GM12891 (cell line): ENCODE results near the gene IGF2.

Source experiments
- POLR2A ChIP-seq: IDR thresholded peaks from 2 replicates; pipeline ENCODE4 v1.6.1; 2011; ENCODE audit warnings: low read depth, low read length, control low read depth
- POLR2AphosphoS5 ChIP-seq: IDR thresholded peaks from 2 replicates; pipeline ENCODE4 v1.6.1; 2011; ENCODE audit warnings: low read depth, low read length, control low read depth
- SPI1 ChIP-seq: IDR thresholded peaks from 2 replicates; pipeline ENCODE4 v1.6.1; 2011; ENCODE audit warnings: low read depth, low read length, control low read depth

DNA sequence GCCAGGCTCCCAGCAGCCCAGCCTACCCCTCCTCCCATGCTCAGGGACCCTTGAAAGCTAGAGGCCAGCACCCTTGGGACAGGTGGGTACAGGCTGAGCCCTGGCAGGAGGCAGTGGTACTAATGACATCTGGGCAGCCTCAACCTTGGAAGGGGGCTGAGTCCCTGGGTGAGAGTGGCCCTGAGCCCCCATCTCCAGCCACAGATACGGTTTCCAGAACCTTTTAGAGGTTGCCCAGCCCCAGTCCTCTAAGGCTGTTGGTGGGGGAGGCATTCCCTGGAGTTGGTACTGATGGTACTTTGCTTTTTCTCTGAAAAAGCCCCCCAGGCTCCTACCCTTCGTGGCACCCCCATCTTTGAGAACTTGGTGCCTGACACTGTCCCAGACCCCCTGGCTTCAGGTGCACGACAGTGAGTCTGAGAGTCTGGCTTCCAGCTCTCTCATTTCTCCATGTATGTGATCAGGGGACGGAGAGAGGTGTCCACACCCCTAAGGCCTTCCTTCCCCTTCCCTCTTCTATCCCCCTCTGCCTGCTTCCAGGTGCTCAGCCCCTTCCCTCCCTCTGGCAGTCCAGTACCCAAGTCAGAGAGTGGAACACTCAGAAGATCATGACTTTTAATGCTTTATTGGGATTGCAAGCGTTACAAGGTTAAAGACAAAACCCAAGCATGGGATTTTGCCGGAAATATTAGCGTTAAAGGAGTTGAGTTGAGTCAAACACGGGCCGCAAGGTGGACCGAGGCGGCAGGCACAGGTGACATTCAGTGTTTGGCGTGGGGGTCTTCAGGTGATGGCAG is 10.5 kb downstream of the IGF2 start:
- no peak for TF ChIP-seq POLR2AphosphoS5
- TF ChIP-seq POLR2A, result no peak
- no peak for TF ChIP-seq SPI1
